IMR-90 (cell line): ENCODE measurements around the gene CDC25B. TPM values are rescaled to one million over a fixed set of nuclear protein-coding genes. Genes with fewer than 3 reads are reported as not detected.
A peak's percentile ranks its signal among the peaks of the same experiment; 100 is the strongest.

ENCODE experiments used
- ATAC-seq: fragments of 200-7000 bp; cut with Tn5 transposase; 2 replicates; pipeline ENCODE4 v1.9.1; 2020; ENCODE audit warnings: low read depth, mild to moderate bottlenecking, moderate library complexity
- BruUV-seq: library from RNA; stranded (reverse); fragments of 400-500 nt; replicated peaks from 2 replicates; lab custom pipeline; 2021; lab: Mats Ljungman, UMichigan
- CTCF ChIA-PET: fragments of 300-600 bp; formaldehyde crosslinking; extraction: SDS; loops from one replicate; lab custom pipeline; 2021; ENCODE audit warnings: antibody characterized with exemption; lab: Yijun Ruan, JAX
- POLR2A ChIA-PET: fragments of 300-600 bp; sonication (Branson Sonifier 250); formaldehyde crosslinking; loops from one replicate; lab custom pipeline; 2022; ENCODE audit warnings: antibody characterized with exemption; ENCODE audit not compliant: unreplicated experiment; lab: Charles Lee
- DNase-seq: peaks from one replicate; pipeline ENCODE4 v3.0.0; 2013
- H2AFZ ChIP-seq: replicated peaks from 2 replicates; pipeline ENCODE3; 2013; ENCODE audit warnings: low read length, mild to moderate bottlenecking; ENCODE audit not compliant: poor library complexity
- H2AK5ac ChIP-seq: 2 replicates; pipeline ENCODE4 v1.6.1; 2013; ENCODE audit warnings: low read depth, low read length, inconsistent platforms
- H2AK9ac ChIP-seq: replicated peaks from 2 replicates; pipeline ENCODE3; 2013; ENCODE audit warnings: mild to moderate bottlenecking, low read depth, low read length, moderate library complexity; ENCODE audit not compliant: poor library complexity
- H2BK120ac ChIP-seq: 2 replicates; pipeline ENCODE4 v1.6.1; 2013; ENCODE audit warnings: low read depth, low read length, inconsistent platforms
- H2BK15ac ChIP-seq: 3 replicates; pipeline ENCODE4 v1.6.1; 2013; ENCODE audit warnings: low read depth, low read length, inconsistent platforms
- H2BK20ac ChIP-seq: 2 replicates; pipeline ENCODE4 v1.6.1; 2013; ENCODE audit warnings: low read depth, mild to moderate bottlenecking, inconsistent platforms, low read length, moderate library complexity
- H2BK5ac ChIP-seq: 2 replicates; pipeline ENCODE4 v1.6.1; 2013; ENCODE audit warnings: mild to moderate bottlenecking, low read depth, low read length, inconsistent platforms; ENCODE audit not compliant: poor library complexity, severe bottlenecking
- H3K14ac ChIP-seq: replicated peaks from 2 replicates; pipeline ENCODE4 v1.6.1; 2013; ENCODE audit warnings: low read depth, low read length, inconsistent platforms
- H3K18ac ChIP-seq: 2 replicates; pipeline ENCODE4 v1.6.1; 2013; ENCODE audit warnings: low read depth, low read length, control low read depth
- H3K23ac ChIP-seq: 2 replicates; pipeline ENCODE4 v1.6.1; 2013; ENCODE audit warnings: low read depth, low read length, inconsistent platforms
- H3K27ac ChIP-seq: 2 replicates; pipeline ENCODE4 v1.5.1; 2013; ENCODE audit warnings: mild to moderate bottlenecking, control low read depth, low read length; ENCODE audit not compliant: insufficient read depth
- H3K27me3 ChIP-seq: 2 replicates; pipeline ENCODE4 v1.6.1; 2013; ENCODE audit warnings: low read length; ENCODE audit not compliant: control insufficient read depth, insufficient read depth
- H3K36me3 ChIP-seq: 2 replicates; pipeline ENCODE4 v1.6.1; 2013; ENCODE audit warnings: low read length, mixed read lengths; ENCODE audit not compliant: control insufficient read depth, insufficient read depth
- H3K4ac ChIP-seq: 2 replicates; pipeline ENCODE4 v1.6.1; 2013; ENCODE audit warnings: low read depth, low read length, inconsistent platforms
- H3K4me1 ChIP-seq: 2 replicates; pipeline ENCODE4 v1.6.1; 2013; ENCODE audit warnings: low read length, mixed read lengths; ENCODE audit not compliant: control insufficient read depth, insufficient read depth
- H3K4me2 ChIP-seq: 2 replicates; pipeline ENCODE4 v1.6.1; 2013; ENCODE audit warnings: low read depth, mild to moderate bottlenecking, control low read depth, low read length, moderate library complexity
- H3K4me3 ChIP-seq: 2 replicates; pipeline ENCODE4 v1.5.1; 2013; ENCODE audit warnings: low read depth, mild to moderate bottlenecking, control low read depth, low read length, moderate library complexity; ENCODE audit not compliant: insufficient read depth
- H3K56ac ChIP-seq: 2 replicates; pipeline ENCODE4 v1.6.1; 2013; ENCODE audit warnings: low read length, inconsistent platforms; ENCODE audit not compliant: insufficient read depth; ENCODE audit errors: extremely low read depth
- H3K79me1 ChIP-seq, 2 experiments: 2 replicates each; pipeline ENCODE4 v1.6.1; 2013; ENCODE audit warnings: low read length in 2 of 2, inconsistent platforms in 1 of 2, low read depth in 1 of 2
- H3K9ac ChIP-seq: 2 replicates; pipeline ENCODE4 v1.6.1; 2013; ENCODE audit warnings: low read depth, low read length, control low read depth
- H3K9me1 ChIP-seq: 2 replicates; pipeline ENCODE4 v1.6.1; 2013; ENCODE audit warnings: low read length, inconsistent platforms; ENCODE audit not compliant: insufficient read depth
- H3K9me3 ChIP-seq: 2 replicates; pipeline ENCODE4 v1.6.1; 2013; ENCODE audit warnings: low read length; ENCODE audit not compliant: control insufficient read depth, insufficient read depth
- H4K20me1 ChIP-seq: 2 replicates; pipeline ENCODE4 v1.6.1; 2013; ENCODE audit warnings: low read length, inconsistent platforms; ENCODE audit not compliant: insufficient read depth
- H4K5ac ChIP-seq: 2 replicates; pipeline ENCODE4 v1.6.1; 2013; ENCODE audit warnings: mild to moderate bottlenecking, low read depth, low read length, control low read depth
- H4K8ac ChIP-seq, 2 experiments: 2 replicates each; pipeline ENCODE4 v1.6.1; 2013; ENCODE audit warnings: low read depth in 2 of 2, low read length in 2 of 2, control low read depth in 1 of 2, inconsistent platforms in 1 of 2
- H4K91ac ChIP-seq: 2 replicates; pipeline ENCODE4 v1.6.1; 2013; ENCODE audit warnings: low read depth, low read length, inconsistent platforms; ENCODE audit not compliant: insufficient read depth
- CEBPB ChIP-seq: IDR thresholded peaks from 2 replicates; pipeline ENCODE4 v1.6.1; 2012; ENCODE audit warnings: low read depth, low read length, improper control_type of control experiment
- CHD1 ChIP-seq: IDR thresholded peaks from 2 replicates; pipeline ENCODE4 v1.6.1; 2012; ENCODE audit warnings: low read depth, low read length, improper control_type of control experiment
- POLR2A ChIP-seq: IDR thresholded peaks from 2 replicates; pipeline ENCODE4 v1.6.1; 2012; ENCODE audit warnings: mild to moderate bottlenecking, low read depth, low read length
- RAD21 ChIP-seq: IDR thresholded peaks from 2 replicates; pipeline ENCODE4 v1.6.1; 2012; ENCODE audit warnings: low read length, improper control_type of control experiment
- RCOR1 ChIP-seq: IDR thresholded peaks from 2 replicates; pipeline ENCODE4 v1.6.1; 2012; ENCODE audit warnings: mild to moderate bottlenecking, low read length, improper control_type of control experiment; ENCODE audit not compliant: insufficient replicate concordance
- SMC3 ChIP-seq: fragments of 150-350 bp; IDR thresholded peaks from 2 replicates; pipeline ENCODE4 v1.6.1; 2016; ENCODE audit warnings: low read depth, mild to moderate bottlenecking, antibody characterized with exemption, low read length, moderate library complexity
- WGBS, 2 experiments: methylation state at CpG; one replicate each; pipeline versions ENCODE4 v1.1.5 to v1.1.7; 2013; ENCODE audit warnings: missing lambda C conversion rate in 2 of 2; ENCODE audit not compliant: insufficient read length in 1 of 2; ENCODE audit errors: extremely low coverage in 2 of 2; 5-methylcytosine and 5-hydroxymethylcytosine counted together
- dilution Hi-C: fragments of 300-500 bp; cut with HindIII; formaldehyde crosslinking; loops from one replicate; pipeline ENCODE4 v1.14.3; 2018; ENCODE audit warnings: low sequenced_read_pairs; ENCODE audit not compliant: unreplicated experiment
- in situ Hi-C: fragments of 300-500 bp; cut with MboI; formaldehyde crosslinking; loops from 3 replicates; pipeline ENCODE4 v1.14.3; 2019; ENCODE audit warnings: low sequenced_read_pairs, inconsistent platforms, mixed read lengths
- intact Hi-C: fragments of 100-400 bp; cut with micrococcal nuclease; formaldehyde crosslinking; loops from 2 replicates; pipeline ENCODE4 v1.10.0; 2022
- polyA plus RNA-seq, 3 experiments: library from polyadenylated mRNA; depleted of rRNA; stranded (reverse); fragments of >200 nt; gene quantifications; 2 replicates each; pipeline ENCODE4 v1.2.3, GENCODE V29; 2012; ENCODE audit warnings: low replicate concordance in 1 of 3
- total RNA-seq: library from RNA; depleted of rRNA; stranded (reverse); fragments of >200 nt; gene quantifications from 2 replicates; pipeline ENCODE4 v1.2.3, GENCODE V29; 2012
- TF ChIP-seq, protein P1 (sequence below): fragments of 150-350 bp; IDR thresholded peaks from 2 replicates; pipeline ENCODE4 v1.6.1; 2017; ENCODE audit warnings: mild to moderate bottlenecking, antibody characterized with exemption, low read length, low read depth
- TF ChIP-seq, protein P2 (sequence below): fragments of 150-350 bp; IDR thresholded peaks from 2 replicates; pipeline ENCODE4 v1.6.1; 2016; ENCODE audit warnings: low read depth, mild to moderate bottlenecking, low read length, moderate library complexity, borderline replicate concordance

CDC25B gene
- total and polyA plus RNA-seq, 2 of the 4 experiments (the other 2 are of a cell fraction): 14.5 to 50.5 TPM

DNA sequence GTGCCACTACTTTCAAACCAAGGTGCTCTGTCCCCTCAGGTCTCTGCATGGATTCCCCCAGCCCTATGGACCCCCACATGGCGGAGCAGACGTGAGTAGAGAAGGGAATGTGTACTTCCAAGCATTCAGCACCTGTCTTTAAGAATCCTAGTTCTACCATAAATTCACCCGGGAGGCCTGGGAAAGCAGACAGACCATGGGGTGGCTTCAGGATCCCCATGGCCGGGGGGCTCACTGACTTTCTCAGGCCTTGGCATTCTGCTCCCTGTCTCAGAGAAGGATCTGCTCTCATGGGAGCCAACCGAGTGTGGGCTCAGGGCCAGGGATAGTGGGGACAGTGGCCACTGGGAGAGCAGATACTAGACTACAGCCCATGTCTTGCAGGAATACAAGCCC, 2.3 kb downstream of the CDC25B start:
- Histone ChIP-seq H2BK20ac (0 out of 2 replicates have a peak overlapping the region, but pooled peaks have one; percentile 66), H3K4me1 (peaks cover 26% of the 10 kb centered on the region), H4K8ac (peak overlapping the region in 1 of 2 experiments; percentile 44; a peak in 2 of 4 replicates), H3K14ac (peak overlapping the region; percentile 82), H3K4ac (peak overlapping the region; percentile 62), H3K56ac (peak overlapping the region; percentile 56; the same call in 1 of the 2 replicates), H4K5ac (no peak overlapping the region; the same call in 1 of the 2 replicates), H3K4me2 (peak overlapping the region; percentile 76), H3K9ac (peak overlapping the region; percentile 19; the same call in 1 of the 2 replicates), H3K18ac (no peak overlapping the region), H3K36me3 (peaks cover 43% of the 10 kb centered on the region), H3K9me3 (no peaks in the 10 kb centered on the region), H3K27me3 (no peaks in the 10 kb centered on the region), H2AFZ (no peak overlapping the region), H3K23ac (0 out of 2 replicates have a peak overlapping the region, but pooled peaks have one; percentile 51), H3K27ac (peak overlapping the region; percentile 29; the same call in 1 of the 2 replicates), H3K79me1 (peaks cover 37 to 80% of the 10 kb centered on the region in 2 experiments), H2AK5ac (peak overlapping the region; percentile 69; the same call in 1 of the 2 replicates), H2BK5ac (peak overlapping the region; percentile 39), H2AK9ac (peak overlapping the region; percentile 55), H3K9me1 (peaks cover 24% of the 10 kb centered on the region), H2BK120ac (peak overlapping the region; percentile 60), H4K91ac (peak overlapping the region; percentile 29), H4K20me1 (no peaks in the 10 kb centered on the region), H2BK15ac (no peak overlapping the region; the same call in 2 of the 3 replicates), H3K4me3 (no peak overlapping the region)
- no peak for ATAC-seq
- POLR2A ChIA-PET: interaction anchor here (0.5 to 0.7 kb wide), 3 partner anchors 41 to 95 kb away, joined by 3 to 12 read pairs (median 7); no protein-coding TSS in a partner anchor
- BruUV-seq: no TSS peak
- CTCF ChIA-PET: no interaction called here
- in situ Hi-C loops (no loop called here), intact Hi-C loops (loop anchor here (2.0 kb wide), 1 partner anchor 14 kb away; no protein-coding TSS in a partner anchor), dilution Hi-C loops (no loop called here)
- TF ChIP-seq SMC3: no peak
- TF ChIP-seq, protein P1, sequence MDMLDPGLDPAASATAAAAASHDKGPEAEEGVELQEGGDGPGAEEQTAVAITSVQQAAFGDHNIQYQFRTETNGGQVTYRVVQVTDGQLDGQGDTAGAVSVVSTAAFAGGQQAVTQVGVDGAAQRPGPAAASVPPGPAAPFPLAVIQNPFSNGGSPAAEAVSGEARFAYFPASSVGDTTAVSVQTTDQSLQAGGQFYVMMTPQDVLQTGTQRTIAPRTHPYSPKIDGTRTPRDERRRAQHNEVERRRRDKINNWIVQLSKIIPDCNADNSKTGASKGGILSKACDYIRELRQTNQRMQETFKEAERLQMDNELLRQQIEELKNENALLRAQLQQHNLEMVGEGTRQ: no peak
- TF ChIP-seq, protein P2, sequence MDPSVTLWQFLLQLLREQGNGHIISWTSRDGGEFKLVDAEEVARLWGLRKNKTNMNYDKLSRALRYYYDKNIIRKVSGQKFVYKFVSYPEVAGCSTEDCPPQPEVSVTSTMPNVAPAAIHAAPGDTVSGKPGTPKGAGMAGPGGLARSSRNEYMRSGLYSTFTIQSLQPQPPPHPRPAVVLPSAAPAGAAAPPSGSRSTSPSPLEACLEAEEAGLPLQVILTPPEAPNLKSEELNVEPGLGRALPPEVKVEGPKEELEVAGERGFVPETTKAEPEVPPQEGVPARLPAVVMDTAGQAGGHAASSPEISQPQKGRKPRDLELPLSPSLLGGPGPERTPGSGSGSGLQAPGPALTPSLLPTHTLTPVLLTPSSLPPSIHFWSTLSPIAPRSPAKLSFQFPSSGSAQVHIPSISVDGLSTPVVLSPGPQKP: no peak
- no peak for TF ChIP-seq POLR2A
- no peak for TF ChIP-seq RCOR1
- TF ChIP-seq RAD21: no peak
- no peak for TF ChIP-seq CHD1
- TF ChIP-seq CEBPB: no peak
- WGBS, 2 experiments: no CpG with 5 or more reads among the region's 5 CpGs
- no peak for DNase-seq
